GM18868 (cell line): ENCODE data around the gene CLNK.

Source experiments
- ATAC-seq: cut with Tn5 transposase; IDR thresholded peaks from one replicate; pipeline ENCODE4 v1.9.1; 2021; ENCODE audit warnings: mild to moderate bottlenecking, moderate library complexity; ENCODE audit not compliant: unreplicated experiment

CLNK gene

GRCh38 chr4:10701702-10702460 lies 17.3 kb upstream of the CLNK start:
- no peak for ATAC-seq

DNA sequence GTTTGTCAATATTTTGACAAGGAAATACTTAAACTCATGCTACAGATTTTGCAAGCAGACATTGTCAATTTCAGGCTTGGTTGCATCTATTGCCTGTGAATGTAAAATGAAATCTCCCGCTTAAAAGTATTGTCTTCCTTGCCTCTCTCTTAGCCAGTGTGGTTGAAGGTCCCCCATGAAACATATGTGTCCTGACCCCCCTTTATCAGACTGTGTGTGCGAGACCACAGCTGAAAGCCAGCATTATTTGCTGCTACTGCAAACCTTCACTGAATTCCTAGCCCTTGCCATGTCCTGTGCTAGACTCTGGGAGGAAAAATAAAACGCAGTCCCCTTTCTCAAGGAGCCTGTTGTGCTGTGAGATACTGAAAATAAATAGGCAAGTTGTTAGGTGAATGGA lies 16.6 kb upstream of the CLNK start:
- ATAC-seq, result no peak

DNA sequence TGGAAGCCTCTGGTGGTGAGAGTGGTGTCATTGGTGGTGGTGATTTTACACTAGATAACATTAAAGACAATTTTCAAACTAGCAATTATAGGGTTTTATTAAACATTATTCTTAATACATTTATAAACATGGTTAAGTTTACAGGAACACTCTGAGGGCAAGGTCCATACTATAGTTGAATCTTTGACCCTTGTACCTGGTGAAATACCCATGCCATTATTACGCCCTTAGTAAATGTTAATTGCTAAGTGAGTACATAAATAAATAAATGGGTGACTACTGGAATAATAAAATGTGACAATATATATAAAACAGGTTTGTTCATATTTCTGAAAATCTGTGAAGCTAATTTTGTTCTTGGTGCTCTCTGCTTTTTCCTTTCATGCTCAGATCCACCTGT lies 13.6 kb upstream of the CLNK start:
- no peak for ATAC-seq

- no peak for ATAC-seq
Observed at GRCh38 chr4:10697086-10697485, 12.5 kb upstream of the CLNK start.

GRCh38 chr4:10696253-10696652 lies 11.7 kb upstream of the CLNK start:
- no peak for ATAC-seq

GRCh38 chr4:10694828-10695209 lies 10.3 kb upstream of the CLNK start:
- no peak for ATAC-seq

GRCh38 chr4:10694151-10694827 lies 9.7 kb upstream of the CLNK start:
- no peak for ATAC-seq

DNA sequence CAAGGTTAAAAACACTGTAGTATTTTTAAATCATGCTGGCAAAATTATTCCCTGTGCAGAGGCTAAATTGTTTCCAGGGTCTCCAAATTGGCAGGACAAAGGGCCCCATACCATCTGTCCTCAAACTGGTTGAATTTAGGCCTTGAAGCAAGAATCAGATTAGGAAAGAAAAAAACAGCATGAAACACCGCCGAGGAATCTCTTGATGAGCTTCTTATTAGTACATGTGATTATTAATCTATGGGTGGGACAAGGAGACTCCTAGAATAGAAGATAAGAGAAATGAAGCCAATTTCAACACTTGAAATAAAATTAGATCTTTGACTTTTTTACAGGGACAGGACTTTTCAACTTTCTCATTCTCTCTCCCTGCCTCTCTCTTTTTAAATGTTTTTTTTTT lies 7.1 kb upstream of the CLNK start:
- no peak for ATAC-seq

GRCh38 chr4:10690185-10690907 lies 5.8 kb upstream of the CLNK start:
- ATAC-seq, result peak; percentile 43

- ATAC-seq, result no peak
Observed at GRCh38 chr4:10688846-10689245, 4.3 kb upstream of the CLNK start.

GRCh38 chr4:10688022-10688421 lies 3.5 kb upstream of the CLNK start:
- peak; percentile 57 for ATAC-seq

DNA sequence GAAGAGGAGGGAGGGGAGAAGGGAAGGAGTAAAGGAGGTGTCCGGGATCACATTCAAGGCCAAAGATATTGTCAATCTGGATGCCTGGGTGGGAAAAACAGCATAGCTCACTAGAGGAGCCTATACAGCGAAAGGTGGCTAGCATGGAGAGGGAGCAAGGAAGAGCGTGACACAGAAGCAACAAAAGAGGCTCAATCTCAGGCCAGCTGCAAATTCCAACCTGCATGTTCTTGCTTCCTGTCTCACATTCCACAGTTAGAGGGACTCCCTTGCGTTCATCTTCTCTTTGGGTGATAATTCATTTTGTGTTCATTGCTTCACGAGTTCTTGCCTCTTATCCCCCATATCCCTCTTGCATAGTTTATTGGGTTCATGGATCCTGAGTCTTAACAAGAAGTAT lies 3.0 kb upstream of the CLNK start:
- no peak for ATAC-seq

DNA sequence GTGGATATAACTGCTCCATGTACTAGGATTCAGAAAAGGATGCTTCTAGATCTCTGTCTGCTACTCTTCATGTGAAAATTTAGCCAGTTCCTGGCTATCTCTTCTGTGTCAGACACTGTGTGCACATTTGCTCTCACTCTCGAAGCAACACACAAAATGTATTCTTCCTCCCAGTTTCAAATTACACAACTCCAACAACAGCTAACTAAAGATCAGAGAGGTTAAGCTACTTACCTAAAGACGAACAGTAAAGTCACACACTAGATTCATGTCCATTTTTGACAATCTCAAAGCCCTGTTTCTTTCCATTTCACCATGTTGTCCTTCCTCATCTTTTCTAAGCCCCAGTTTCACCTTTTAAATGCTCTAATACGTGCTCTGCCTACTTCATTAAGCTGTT lies 2.2 kb downstream of the CLNK start:
- no peak for ATAC-seq

DNA sequence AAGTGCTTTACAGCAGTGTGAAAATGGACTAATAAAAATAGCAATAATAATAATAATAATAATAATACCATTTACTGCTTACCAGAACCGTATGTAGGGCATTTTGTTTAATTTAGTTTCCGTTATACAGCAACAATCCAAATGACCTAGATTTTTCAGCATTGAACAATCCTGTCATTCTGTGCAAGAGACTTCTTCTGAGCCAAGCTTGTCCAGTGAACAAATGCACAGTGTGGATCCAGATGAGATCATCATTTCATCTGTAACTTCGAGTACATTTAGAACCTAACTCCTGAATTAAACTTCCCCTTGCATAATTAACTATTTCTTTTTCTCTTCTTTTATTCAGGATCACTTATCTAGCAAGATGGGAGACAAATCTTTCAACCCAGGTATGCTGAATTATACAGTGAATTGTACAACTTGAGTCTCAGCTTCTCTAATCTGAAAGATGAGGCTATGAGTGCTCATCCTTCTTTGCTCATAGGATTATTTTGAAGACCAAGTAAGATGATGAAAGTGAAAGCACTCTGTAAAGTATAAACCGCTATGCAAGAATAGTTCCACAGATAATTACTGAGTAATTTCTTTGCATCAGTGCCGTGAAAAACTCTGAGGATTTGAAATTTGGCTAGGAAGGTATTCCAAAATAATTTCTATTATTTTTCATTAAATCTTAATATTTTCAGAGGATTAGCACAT lies 6.6 kb downstream of the CLNK start:
- peak; percentile 66 for ATAC-seq

- peak; percentile 79 for ATAC-seq
Observed at GRCh38 chr4:10673817-10674369, 10.7 kb downstream of the CLNK start.

DNA sequence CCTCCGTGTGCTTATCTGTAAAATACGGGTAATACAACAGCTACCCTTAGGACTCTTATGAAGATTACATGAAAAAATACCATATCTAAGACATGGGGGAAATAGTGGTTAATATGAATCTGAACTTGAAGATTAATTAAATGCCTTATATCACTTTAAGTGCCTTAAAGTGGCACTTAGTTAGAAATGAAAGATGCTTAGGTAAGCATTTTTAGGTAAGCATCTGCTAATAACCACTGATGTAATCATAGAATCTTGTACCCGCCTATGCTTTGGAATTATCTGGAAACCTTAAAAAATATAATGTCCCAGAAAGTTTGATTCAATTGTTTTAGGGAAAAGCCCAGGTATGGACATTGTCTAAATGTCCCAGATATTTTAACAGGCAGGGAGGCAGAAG lies 12.2 kb downstream of the CLNK start:
- no peak for ATAC-seq

DNA sequence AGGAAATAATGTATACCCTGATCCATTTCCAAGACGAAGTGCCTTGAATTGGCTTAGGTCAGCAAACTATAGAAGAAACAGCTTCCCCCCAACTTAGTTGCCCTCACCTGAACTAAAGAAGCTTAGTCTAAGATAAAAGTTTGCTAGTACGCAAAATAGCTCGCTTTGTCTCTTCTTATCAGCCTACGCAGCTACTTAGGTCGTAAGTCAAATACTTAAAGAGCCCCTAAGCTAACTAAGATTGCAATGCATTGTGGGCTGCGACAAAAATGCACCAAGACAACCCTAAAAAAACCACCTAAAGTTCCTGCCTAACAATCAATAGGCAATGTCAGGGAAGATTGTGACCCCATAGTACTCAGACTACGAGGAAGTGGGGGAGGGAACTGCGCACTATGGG lies 12.8 kb downstream of the CLNK start:
- no peak for ATAC-seq

DNA sequence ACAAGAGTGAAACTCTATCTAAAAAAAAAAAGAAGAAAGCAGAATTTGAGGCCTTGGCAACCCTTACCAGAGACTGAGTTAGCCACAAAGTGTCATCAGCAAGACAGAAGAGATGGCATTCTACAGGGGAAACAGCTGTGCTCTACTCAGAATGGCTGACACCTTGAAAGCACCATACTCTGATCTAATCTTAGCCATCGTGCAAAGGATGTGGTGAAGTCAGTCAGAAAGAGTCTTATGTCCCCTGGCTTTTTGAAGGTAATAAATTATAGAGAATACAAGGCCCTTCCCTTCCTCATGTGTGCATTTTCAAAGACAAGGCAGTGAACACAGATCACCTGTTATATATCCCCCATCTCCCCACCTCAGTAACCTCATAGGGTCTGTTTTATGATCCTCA lies 13.2 kb downstream of the CLNK start:
- ATAC-seq, result peak; percentile 74

DNA sequence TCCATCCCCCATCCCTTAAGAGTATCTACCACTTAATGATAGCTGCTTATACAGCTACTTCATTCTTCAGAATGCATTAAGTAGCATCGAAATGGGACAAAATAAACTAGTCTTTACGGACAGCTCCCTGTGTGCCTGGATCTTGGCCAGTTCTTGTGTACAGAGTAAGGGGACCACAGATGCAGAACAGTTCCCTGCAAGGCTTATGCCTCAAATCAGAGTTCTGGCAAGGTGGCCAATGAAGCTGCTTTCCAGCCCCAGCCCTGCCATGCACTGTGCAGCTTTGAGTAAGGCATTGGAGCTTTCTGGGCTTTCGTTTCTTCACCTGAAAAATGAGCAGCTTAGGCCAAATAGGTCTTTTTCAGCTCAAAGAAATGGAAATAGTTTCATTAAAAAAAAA lies 14.2 kb downstream of the CLNK start:
- ATAC-seq, result no peak

DNA sequence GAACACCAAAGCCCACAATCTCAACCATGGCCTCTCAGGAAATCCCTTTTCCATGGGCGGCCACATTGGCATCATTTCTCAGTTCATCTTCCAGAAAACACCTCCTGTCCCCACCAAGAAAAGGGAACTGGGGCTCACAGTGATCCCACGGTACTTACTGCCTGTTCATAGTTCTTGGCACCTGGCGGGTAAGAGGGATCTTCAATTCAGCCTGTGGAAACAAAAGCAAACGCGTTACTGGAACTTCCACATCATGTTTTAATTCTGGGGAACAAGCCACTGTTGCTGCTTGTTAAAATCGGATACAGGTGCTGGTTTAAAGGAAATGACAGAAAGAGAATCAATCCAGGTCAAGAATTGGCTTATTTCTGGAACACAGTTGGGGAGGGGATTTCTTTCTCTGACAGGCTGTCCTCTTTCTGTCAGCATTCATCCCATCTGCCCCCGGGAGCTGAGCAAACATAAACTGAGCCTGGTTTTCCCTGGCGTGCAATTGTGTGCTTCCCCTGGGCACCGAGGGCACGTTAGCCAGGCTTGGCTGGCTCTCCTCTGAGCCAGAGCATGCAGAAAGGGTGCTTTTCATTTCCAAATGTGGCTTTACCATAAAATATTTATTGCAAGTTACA lies 16.8 kb downstream of the CLNK start:
- no peak for ATAC-seq

DNA sequence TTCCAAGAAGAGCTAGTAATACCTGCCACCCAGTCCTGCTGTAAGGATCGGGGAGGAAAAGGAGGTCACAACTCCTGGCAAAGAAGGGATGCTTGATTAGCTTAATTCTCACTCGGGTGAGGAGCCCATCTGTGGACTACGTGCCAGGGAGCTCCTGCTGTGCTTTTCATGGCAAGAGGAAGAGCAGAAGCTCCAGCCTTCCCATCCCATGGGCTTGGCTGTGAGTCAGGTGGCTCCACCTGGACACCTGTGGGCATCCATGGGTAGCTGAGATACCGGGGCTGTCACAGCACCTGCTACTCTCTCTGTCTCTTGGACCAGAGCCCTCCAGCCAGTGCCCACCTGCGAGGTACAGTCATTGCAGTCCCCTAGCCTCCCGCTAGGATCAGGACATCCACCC lies 18.0 kb downstream of the CLNK start:
- no peak for ATAC-seq
